Mesodermal cell (in vitro differentiated cells): ENCODE measurements around the gene GPBP1.
"Not testable (repeated sequence)": the region's sequence is repeated elsewhere in the genome, so short reads cannot be mapped to it uniquely, and the experiment has no call there.

Experiments
- H3K27ac ChIP-seq: 2 replicates; pipeline ENCODE4 v1.7.0; 2013; ENCODE audit warnings: mild to moderate bottlenecking, low read depth, low read length, moderate library complexity; ENCODE audit not compliant: severe bottlenecking
- H3K36me3 ChIP-seq: 2 replicates; pipeline ENCODE4 v1.7.1; 2013; ENCODE audit warnings: mild to moderate bottlenecking, low read length, moderate library complexity; ENCODE audit not compliant: control insufficient read depth, insufficient read depth
- H3K4me1 ChIP-seq: one replicate; pipeline ENCODE4 v1.7.1; 2013; ENCODE audit warnings: mild to moderate bottlenecking, low read length; ENCODE audit not compliant: insufficient read depth, control insufficient read depth, poor library complexity, severe bottlenecking
- H3K4me3 ChIP-seq: 2 replicates; pipeline ENCODE4 v1.7.0; 2013; ENCODE audit warnings: low read length, control low read depth, mild to moderate bottlenecking; ENCODE audit not compliant: insufficient read depth, poor library complexity, severe bottlenecking; ENCODE audit errors: extremely low read depth
- H3K9me3 ChIP-seq: 2 replicates; pipeline ENCODE4 v1.7.1; 2013; ENCODE audit warnings: mild to moderate bottlenecking, low read length, moderate library complexity; ENCODE audit not compliant: control insufficient read depth
- whole genome bisulfite sequencing, 2 experiments: methylation state at CpG; one replicate each; pipeline ENCODE4 v1.1.5; 2013; ENCODE audit warnings: missing lambda C conversion rate in 2 of 2; ENCODE audit not compliant: insufficient coverage in 2 of 2; 5-methylcytosine and 5-hydroxymethylcytosine counted together

Gene GPBP1

DNA sequence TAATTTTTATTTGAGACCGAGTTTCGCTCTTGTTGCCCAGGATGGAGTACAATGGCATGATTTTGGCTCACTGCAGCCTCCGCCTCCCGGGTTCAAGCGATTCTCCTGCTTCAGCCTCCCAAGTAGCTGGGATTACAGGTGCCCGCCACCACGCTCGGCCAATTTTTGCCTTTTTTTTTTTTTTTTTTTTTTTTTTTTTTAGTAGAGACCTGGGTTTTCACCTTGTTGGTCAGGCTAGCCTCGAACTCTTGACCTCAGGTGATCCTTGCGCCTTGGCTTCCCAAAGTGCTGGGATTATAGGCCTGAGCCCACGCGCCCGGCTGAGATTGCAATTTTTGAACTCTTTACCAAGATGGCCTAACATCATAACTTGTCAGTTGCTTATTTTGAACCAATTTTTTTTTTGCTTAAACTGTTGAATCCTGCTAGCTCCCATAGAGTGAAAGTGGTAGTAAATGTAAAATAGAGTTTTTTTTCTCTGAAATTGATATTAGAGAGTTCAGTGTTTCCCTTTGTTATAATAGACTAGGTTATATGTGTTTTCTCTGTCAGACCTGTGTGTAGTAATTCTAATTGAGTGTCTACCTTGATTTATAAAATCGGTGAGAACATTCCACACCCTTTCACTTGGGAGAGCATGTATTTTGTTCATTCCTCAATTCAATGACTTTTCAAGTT, 3.8 kb downstream of the GPBP1 start:
- H3K4me3 ChIP-seq: peak overlapping the region; percentile 11
- WGBS, 2 experiments: 86 to 95% methylated on average over 7 to 10 of the region's 14 CpGs

GRCh38 chr5:57178238-57178637, 4.4 kb downstream of the GPBP1 start:
- peaks cover 49% of the 10 kb centered on the region for H3K36me3 ChIP-seq
- peak overlapping the region; percentile 11 for H3K4me3 ChIP-seq
- whole genome bisulfite sequencing, 2 experiments: 83 to 88% methylated on average over 8 to 11 of the region's 12 CpGs
- H3K27ac ChIP-seq, H3K9me3 ChIP-seq, H3K4me1 ChIP-seq: not testable (repeated sequence)

More for the DNA sequence above, 3.8 kb downstream of the GPBP1 start:
- Histone ChIP-seq H3K4me1 (peaks cover 7% of the 10 kb centered on the region), H3K9me3 (no peaks in the 10 kb centered on the region), H3K27ac (no peak overlapping the region), H3K36me3 (peaks cover 46% of the 10 kb centered on the region)

- no peak overlapping the region for H3K27ac ChIP-seq
- peaks cover 62% of the 10 kb centered on the region for H3K36me3 ChIP-seq
- H3K4me3 ChIP-seq: no peak overlapping the region
- H3K9me3 ChIP-seq: no peaks in the 10 kb centered on the region
- WGBS, 2 experiments: 74 to 89% methylated on average over 11 to 12 of the region's 12 CpGs
- H3K4me1 ChIP-seq: peaks cover 7% of the 10 kb centered on the region
Observed at GRCh38 chr5:57179262-57180200, 5.7 kb downstream of the GPBP1 start.

- Histone ChIP-seq H3K36me3 (peaks cover 70% of the 10 kb centered on the region), H3K4me3 (no peak overlapping the region), H3K4me1 (peaks cover 7% of the 10 kb centered on the region), H3K9me3 (no peaks in the 10 kb centered on the region), H3K27ac (no peak overlapping the region)
- WGBS, 2 experiments: 91 to 98% methylated on average over 5 to 8 of the region's 10 CpGs
Observed at GRCh38 chr5:57181154-57181553, 7.3 kb downstream of the GPBP1 start.

DNA sequence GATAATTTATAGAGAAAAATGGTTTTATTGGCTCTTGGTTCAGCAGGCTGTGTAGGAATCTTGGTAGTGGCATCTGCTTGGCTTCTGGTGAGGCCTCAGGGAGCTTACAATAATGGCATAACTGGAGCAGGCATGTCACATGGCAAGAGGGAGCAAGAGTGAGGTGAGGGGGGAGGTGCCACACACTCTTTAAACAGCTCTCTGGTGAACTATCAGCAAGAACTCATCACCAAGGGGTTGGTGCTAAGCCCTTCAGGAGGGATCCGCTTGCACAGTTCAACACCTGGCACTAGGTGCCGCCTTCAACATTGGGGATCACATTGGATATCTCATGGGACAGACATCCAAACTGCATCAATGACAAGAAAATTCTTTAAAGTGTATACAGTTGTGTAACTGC, 10.5 kb downstream of the GPBP1 start:
- H3K4me1 ChIP-seq: no peaks in the 10 kb centered on the region
- no peaks in the 10 kb centered on the region for H3K9me3 ChIP-seq
- peaks cover 53% of the 10 kb centered on the region for H3K36me3 ChIP-seq
- no peak overlapping the region for H3K4me3 ChIP-seq
- H3K27ac ChIP-seq: no peak overlapping the region
- 100% methylated on average over 2 of the region's 2 CpGs; no CpG with 5 or more reads in 1 of the 2 experiments for WGBS, 2 experiments

- Histone ChIP-seq H3K27ac (no peak overlapping the region), H3K4me3 (no peak overlapping the region), H3K36me3 (peaks cover 46% of the 10 kb centered on the region), H3K4me1 (no peaks in the 10 kb centered on the region), H3K9me3 (no peaks in the 10 kb centered on the region)
- 97% methylated on average over 5 of the region's 9 CpGs; no CpG with 5 or more reads in 1 of the 2 experiments for WGBS, 2 experiments
Observed at GRCh38 chr5:57185313-57185712, 11.5 kb downstream of the GPBP1 start.

- 75 to 100% methylated on average over 1 to 2 of the region's 4 CpGs for WGBS, 2 experiments
- peaks cover 45% of the 10 kb centered on the region for H3K36me3 ChIP-seq
- H3K9me3 ChIP-seq: no peaks in the 10 kb centered on the region
- no peaks in the 10 kb centered on the region for H3K4me1 ChIP-seq
- H3K27ac ChIP-seq: no peak overlapping the region
- H3K4me3 ChIP-seq: no peak overlapping the region
Observed at GRCh38 chr5:57186194-57186593, 12.3 kb downstream of the GPBP1 start.

DNA sequence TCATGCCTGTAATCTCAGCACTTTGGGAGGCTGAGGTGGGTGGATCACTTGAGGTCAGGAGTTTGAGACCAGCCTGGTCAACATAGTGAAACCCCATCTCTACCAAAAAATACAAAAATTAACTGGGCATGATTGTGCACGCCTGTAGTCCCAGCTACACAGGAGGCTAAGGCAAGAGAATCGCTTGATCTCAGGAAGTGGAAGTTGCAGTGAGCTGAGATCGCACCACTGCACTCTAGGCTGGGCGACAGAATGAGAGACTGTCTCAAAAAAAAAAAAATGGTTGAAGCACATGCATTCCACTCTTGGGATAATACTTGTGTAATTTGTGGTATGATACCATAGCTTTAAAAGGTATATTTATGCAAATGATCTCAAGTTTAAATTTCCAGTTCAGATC, 14.1 kb downstream of the GPBP1 start:
- H3K4me3 ChIP-seq, H3K27ac ChIP-seq, H3K4me1 ChIP-seq, H3K9me3 ChIP-seq: not testable (repeated sequence)
- 91 to 95% methylated on average over 4 of the region's 4 CpGs for WGBS, 2 experiments
- peaks cover 51% of the 10 kb centered on the region for H3K36me3 ChIP-seq

GRCh38 chr5:57189515-57189914, 15.7 kb downstream of the GPBP1 start:
- 93% methylated on average over 2 to 3 of the region's 3 CpGs for WGBS, 2 experiments
- H3K4me3 ChIP-seq: no peak overlapping the region
- no peak overlapping the region for H3K27ac ChIP-seq
- no peaks in the 10 kb centered on the region for H3K4me1 ChIP-seq
- H3K9me3 ChIP-seq: no peaks in the 10 kb centered on the region
- H3K36me3 ChIP-seq: peaks cover 43% of the 10 kb centered on the region

GRCh38 chr5:57190593-57190992, 16.7 kb downstream of the GPBP1 start:
- Histone ChIP-seq H3K36me3 (peaks cover 44% of the 10 kb centered on the region), H3K9me3 (no peaks in the 10 kb centered on the region), H3K27ac (no peak overlapping the region), H3K4me1 (no peaks in the 10 kb centered on the region), H3K4me3 (no peak overlapping the region)
- WGBS, 2 experiments: 83 to 100% methylated on average over 1 of the region's 2 CpGs
